Stimulated activated CD8-positive, alpha-beta memory T cell treated with anti-CD3 and anti-CD28 coated beads, Interleukin-4, amount 100 ng/mL, for 1 hour (primary cell): ENCODE measurements around the gene IGSF3.
"Not testable (repeated sequence)": the region's sequence is repeated elsewhere in the genome, so short reads cannot be mapped to it uniquely, and the experiment has no call there.

Experiments used
- DNase-seq, 2 donors: peaks; one replicate each; pipeline ENCODE4 v3.0.0-alpha.2; 2020; ENCODE audit warnings: low read depth in 2 of 2, low spot score in 1 of 2

The IGSF3 gene

GRCh38 chr1:116603646-116604045, 63.9 kb downstream of the IGSF3 start:
- not testable (repeated sequence) for DNase-seq

- not testable (repeated sequence) for DNase-seq
These were observed 68.2 kb downstream of the IGSF3 start for GRCh38 chr1:116599369-116599768.

- DNase-seq = not testable (repeated sequence)
These were observed 69.0 kb downstream of the IGSF3 start for GRCh38 chr1:116598420-116599036.

- DNase-seq = not testable (repeated sequence)
These were observed 70.1 kb downstream of the IGSF3 start for GRCh38 chr1:116597388-116597787.

GRCh38 chr1:116596742-116597307, 70.7 kb downstream of the IGSF3 start:
- DNase-seq = not testable (repeated sequence)

- not testable (repeated sequence) for DNase-seq
These were observed 71.4 kb downstream of the IGSF3 start for GRCh38 chr1:116595946-116596741.

GRCh38 chr1:116595065-116595840, 72.3 kb downstream of the IGSF3 start:
- DNase-seq = not testable (repeated sequence)

- DNase-seq = not testable (repeated sequence)
These were observed 73.6 kb downstream of the IGSF3 start for GRCh38 chr1:116593977-116594376.

- DNase-seq = not testable (repeated sequence)
These were observed 74.1 kb downstream of the IGSF3 start for GRCh38 chr1:116593401-116593800.

GRCh38 chr1:116591951-116592605, 75.5 kb downstream of the IGSF3 start:
- DNase-seq = not testable (repeated sequence)

GRCh38 chr1:116591006-116591950, 76.3 kb downstream of the IGSF3 start:
- DNase-seq = not testable (repeated sequence)

GRCh38 chr1:116590359-116591005, 77.1 kb downstream of the IGSF3 start:
- DNase-seq = not testable (repeated sequence)

- DNase-seq = not testable (repeated sequence)
These were observed 78.3 kb downstream of the IGSF3 start for GRCh38 chr1:116589101-116589735.

- no peak for DNase-seq
These were observed 79.9 kb downstream of the IGSF3 start for GRCh38 chr1:116587501-116588227.

GRCh38 chr1:116586741-116587143, 80.8 kb downstream of the IGSF3 start:
- no peak for DNase-seq

GRCh38 chr1:116585886-116586285, 81.6 kb downstream of the IGSF3 start:
- DNase-seq = no peak

GRCh38 chr1:116581323-116581885, 86.1 kb downstream of the IGSF3 start:
- DNase-seq = no peak
